T-cell (primary cell): ENCODE data around the gene TEX2. TPM values are rescaled to one million over a fixed set of nuclear protein-coding genes. Genes with fewer than 3 reads are reported as not detected.
"Not testable (repeated sequence)": the region's sequence is repeated elsewhere in the genome, so short reads cannot be mapped to it uniquely, and the experiment has no call there.

Experiments used
- ATAC-seq, 4 experiments: fragments of 200-7000 bp in 3 of 4; fragments of 150-1000 bp in 1 of 4; cut with Tn5 transposase; replicated peaks in 1 of 4; 1 replicate in 3 of 4; 2 replicates in 1 of 4; pipeline ENCODE4 v1.10.0; 2021; ENCODE audit warnings: moderate library complexity in 3 of 4, mild to moderate bottlenecking in 2 of 4, moderate number of reproducible peaks in 1 of 4
- CTCF ChIA-PET, 2 donors: fragments of 300-600 bp; sonication (Branson Sonifier 250); formaldehyde crosslinking; loops; one replicate each; lab custom pipeline; 2022; ENCODE audit warnings: antibody characterized with exemption in 2 of 2; lab: Charles Lee
- POLR2A ChIA-PET, 2 donors: fragments of 300-600 bp; sonication (Branson Sonifier 250); formaldehyde crosslinking; loops; one replicate each; lab custom pipeline; 2022; ENCODE audit warnings: antibody characterized with exemption in 2 of 2; lab: Charles Lee
- DNase-seq, 35 experiments: peaks; one replicate each; pipeline versions ENCODE4 v3.0.0 to v3.0.0-alpha.2; 2013 to 2023
- H3K27ac ChIP-seq: one replicate; pipeline ENCODE4 v1.5.1; 2013; ENCODE audit warnings: low read length
- H3K27me3 ChIP-seq, 2 experiments: replicated peaks in 1 of 2; 1 replicate in 1 of 2; 2 replicates in 1 of 2; pipeline versions ENCODE4 v1.6.1 to v1.7.0; 2013; ENCODE audit warnings: low read length in 1 of 2, mixed read lengths in 1 of 2; ENCODE audit not compliant: control insufficient read depth in 2 of 2, insufficient read depth in 2 of 2; ENCODE audit errors: extremely low read depth in 1 of 2
- H3K36me3 ChIP-seq, 2 donors: 1 replicate in 1 of 2; 2 replicates in 1 of 2; pipeline versions ENCODE4 v1.6.1 to v1.7.0; 2013; ENCODE audit warnings: low read length in 1 of 2; ENCODE audit not compliant: control insufficient read depth in 2 of 2, insufficient read depth in 1 of 2; ENCODE audit errors: extremely low read depth in 1 of 2
- H3K4me1 ChIP-seq, 2 experiments: 1 replicate in 1 of 2; 2 replicates in 1 of 2; pipeline versions ENCODE4 v1.6.1 to v1.7.0; 2013; ENCODE audit warnings: low read length in 2 of 2, mixed read lengths in 1 of 2; ENCODE audit not compliant: insufficient read depth in 2 of 2, control insufficient read depth in 1 of 2; ENCODE audit errors: extremely low read depth in 1 of 2
- H3K4me3 ChIP-seq, 2 donors: 1 replicate in 1 of 2; 2 replicates in 1 of 2; pipeline versions ENCODE4 v1.5.1 to v1.7.0; 2013; ENCODE audit warnings: mild to moderate bottlenecking in 2 of 2, low read length in 1 of 2, moderate library complexity in 1 of 2; ENCODE audit not compliant: control insufficient read depth in 1 of 2; ENCODE audit errors: extremely low read depth in 1 of 2
- H3K9me3 ChIP-seq: 2 replicates; pipeline ENCODE4 v1.7.0; 2013
- H3K27ac Mint-ChIP-seq, 2 donors: one replicate each; pipeline ENCODE4 v1.8.0; 2020 to 2021; ENCODE audit warnings: mild to moderate bottlenecking in 2 of 2, mixed read lengths in 2 of 2
- H3K27me3 Mint-ChIP-seq, 2 donors: one replicate each; pipeline ENCODE4 v1.8.0; 2021 to 2022; ENCODE audit warnings: mixed read lengths in 2 of 2
- H3K36me3 Mint-ChIP-seq: one replicate; pipeline ENCODE4 v1.8.0; 2021; ENCODE audit warnings: mixed read lengths
- H3K4me1 Mint-ChIP-seq, 3 donors: one replicate each; pipeline ENCODE4 v1.8.0; 2020 to 2022; ENCODE audit warnings: mixed read lengths in 3 of 3, mild to moderate bottlenecking in 1 of 3
- H3K4me3 Mint-ChIP-seq, 3 donors: one replicate each; pipeline ENCODE4 v1.8.0; 2020 to 2022; ENCODE audit warnings: mild to moderate bottlenecking in 3 of 3, mixed read lengths in 3 of 3, moderate library complexity in 3 of 3
- H3K9me3 Mint-ChIP-seq, 3 donors: one replicate each; pipeline ENCODE4 v1.8.0; 2020 to 2022; ENCODE audit warnings: mixed read lengths in 3 of 3
- WGBS: methylation state at CpG from one replicate; pipeline ENCODE4 v1.1.5; 2013; ENCODE audit warnings: missing lambda C conversion rate; ENCODE audit not compliant: insufficient coverage; 5-methylcytosine and 5-hydroxymethylcytosine counted together
- total RNA-seq, 35 experiments: library from RNA in 6 of 35; stranded (reverse) in 6 of 35; fragments of 120-200 nt in 1 of 35; gene quantifications; one replicate each; pipeline versions ENCODE4 v1.2.1 to v1.2.4 and lab custom pipeline; 2013 to 2026

The TEX2 gene
- total RNA-seq, 5 donors from 2014 or later (not counting 1 experiment from before 2014, with no cell fraction given) = 12.5 to 16.4 (median 14.8) TPM

DNA sequence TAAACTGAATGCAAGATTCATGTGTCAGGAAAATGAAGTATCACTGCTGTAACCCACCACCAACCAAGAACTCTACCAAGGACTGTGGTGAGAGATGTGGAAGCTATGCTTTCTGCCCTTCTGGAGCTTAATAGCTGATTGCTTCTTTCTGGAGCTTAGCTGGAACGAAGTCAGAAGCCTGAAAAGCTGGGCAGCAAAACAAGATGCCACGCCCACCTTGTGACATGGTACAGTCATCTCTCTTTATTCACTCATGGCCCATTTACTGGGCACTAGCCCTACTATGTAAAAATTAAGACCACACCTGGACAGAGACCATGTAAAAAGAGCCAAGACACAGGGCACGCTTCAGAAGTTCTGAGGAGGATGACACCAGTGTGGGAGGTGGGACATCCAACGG lies 48.1 kb downstream of the TEX2 start:
- no peak overlapping the region for H3K27ac ChIP-seq
- H3K27me3 ChIP-seq = no peaks in the 10 kb centered on the region
- Mint-ChIP-seq H3K27me3 (no peaks in the 10 kb centered on the region), H3K4me3 (no peak overlapping the region), H3K9me3 (no peaks in the 10 kb centered on the region), H3K4me1 (peaks cover 24 to 43% (median 33%) of the 10 kb centered on the region in 3 donors), H3K36me3 (peaks cover 27% of the 10 kb centered on the region), H3K27ac (no peak overlapping the region)
- H3K4me1 ChIP-seq = peaks cover 11 to 26% of the 10 kb centered on the region in 2 experiments
- DNase-seq = no peak
- H3K36me3 ChIP-seq = peaks cover 4 to 23% of the 10 kb centered on the region in 2 donors
- no peak overlapping the region for H3K4me3 ChIP-seq
- 97% methylated on average over 4 of the region's 4 CpGs for WGBS
- no peaks in the 10 kb centered on the region for H3K9me3 ChIP-seq
- ATAC-seq = no peak
- ChIA-PET CTCF (no interaction called here), POLR2A (no interaction called here)

DNA sequence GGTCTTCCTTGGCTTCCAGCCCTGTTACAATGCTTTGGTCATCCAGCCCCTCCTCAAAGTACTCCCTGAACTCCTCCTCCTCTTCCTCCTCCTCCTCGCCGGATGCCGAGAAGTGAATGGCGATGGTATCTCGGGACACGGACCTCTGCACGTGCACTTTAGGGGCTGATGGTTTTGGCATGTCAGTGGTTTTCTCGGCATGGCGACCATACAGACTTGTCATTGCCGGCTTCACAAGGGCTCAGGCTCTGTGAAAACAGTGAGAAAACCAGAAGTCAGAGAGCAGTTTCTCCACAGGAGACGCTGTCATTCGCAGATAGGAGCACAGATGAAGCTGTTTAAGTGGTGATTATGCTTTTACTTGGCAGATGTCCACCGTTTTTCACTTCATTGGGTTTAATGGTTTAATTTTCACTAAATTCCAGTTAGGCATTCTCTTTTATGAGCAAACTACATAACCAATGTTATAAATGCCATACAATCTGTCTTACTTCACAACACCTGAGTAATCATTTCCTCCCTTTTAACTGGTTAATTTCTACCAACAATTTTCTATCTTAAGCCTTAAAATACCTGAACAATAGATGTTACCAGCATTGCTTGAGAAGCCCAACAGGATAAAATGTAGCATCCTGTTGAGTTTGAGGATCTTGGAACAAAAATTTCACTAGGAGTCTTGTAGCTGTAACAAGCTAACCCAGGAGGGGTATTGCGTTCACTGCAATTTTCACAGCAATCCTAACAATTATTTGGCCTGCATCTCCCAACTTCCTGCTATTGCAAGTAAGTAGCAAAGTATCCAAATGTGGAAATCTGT lies 48.9 kb downstream of the TEX2 start:
- DNase-seq (no peak), ATAC-seq (no peak)
- H3K4me3 ChIP-seq = no peak overlapping the region
- H3K9me3 ChIP-seq = no peaks in the 10 kb centered on the region
- no peak overlapping the region for H3K27ac ChIP-seq
- H3K36me3 ChIP-seq = peaks cover 4 to 23% of the 10 kb centered on the region in 2 donors
- H3K4me1 ChIP-seq = peaks cover 11 to 26% of the 10 kb centered on the region in 2 experiments
- no peaks in the 10 kb centered on the region for H3K27me3 ChIP-seq
- ChIA-PET CTCF (interaction anchor here in 1 of 2 donors (0.6 kb wide), 1 partner anchor 195 kb away, joined by 5 read pairs; no protein-coding TSS in a partner anchor), POLR2A (interaction anchor here in 1 of 2 donors (0.6 kb wide), 1 partner anchor 20 kb away, joined by 3 read pairs; no protein-coding TSS in a partner anchor)
- 98% methylated on average over 7 of the region's 14 CpGs for WGBS
- Mint-ChIP-seq H3K36me3 (peaks cover 33% of the 10 kb centered on the region), H3K27me3 (no peaks in the 10 kb centered on the region), H3K4me3 (no peak overlapping the region), H3K4me1 (peaks cover 19 to 39% (median 34%) of the 10 kb centered on the region in 3 donors), H3K9me3 (no peaks in the 10 kb centered on the region), H3K27ac (no peak overlapping the region)

DNA sequence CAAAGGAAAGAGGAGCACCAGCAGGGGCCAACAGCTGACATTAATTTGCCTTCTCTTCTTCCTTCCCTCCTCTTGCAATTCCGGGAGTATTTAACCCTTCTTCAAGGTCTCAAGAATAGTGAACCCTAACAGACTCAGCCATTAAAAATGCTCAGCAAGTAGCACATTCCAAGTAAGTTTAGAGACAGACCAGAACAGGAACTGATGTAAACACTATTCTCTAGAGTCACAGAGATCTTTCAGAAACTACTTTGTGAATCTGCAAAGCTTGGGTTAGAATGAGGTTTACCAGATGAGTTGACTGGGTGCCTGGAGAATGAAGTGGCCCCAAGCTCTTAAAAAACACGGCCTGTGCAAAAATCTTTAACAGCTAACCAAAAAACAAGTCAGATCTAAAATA lies 50.9 kb downstream of the TEX2 start:
- H3K4me3 Mint-ChIP-seq = no peak overlapping the region

DNA sequence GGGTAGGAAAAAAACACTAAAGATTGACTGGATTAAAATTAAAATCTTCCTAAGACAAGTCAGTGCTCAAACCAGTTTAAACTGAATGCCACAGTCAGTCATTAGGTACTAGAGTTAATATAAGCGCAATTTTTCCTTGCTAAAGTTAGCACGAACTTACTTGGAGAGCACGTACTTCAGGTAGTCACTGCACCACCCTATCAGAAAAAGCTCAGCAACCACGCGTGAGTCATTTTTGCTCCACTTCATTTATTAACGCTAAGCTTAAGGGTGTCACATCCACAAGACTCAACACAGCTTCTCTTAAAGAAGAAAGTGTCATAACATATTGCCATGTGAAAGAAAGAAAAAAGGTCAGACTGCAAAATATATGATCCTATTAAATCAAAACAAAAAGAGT lies 53.1 kb downstream of the TEX2 start:
- ChIA-PET CTCF (interaction anchor here (0.6 to 0.7 kb wide), 4 partner anchors 30 to 918 kb away, joined by 3 to 6 read pairs (median 4); no protein-coding TSS in a partner anchor), POLR2A (interaction anchor here (0.6 to 1.2 kb wide), 2 partner anchors 14 to 19 kb away, joined by 3 to 11 read pairs; no protein-coding TSS in a partner anchor)
- no peak for ATAC-seq

More for the DNA sequence above, 50.9 kb downstream of the TEX2 start:
- no peak overlapping the region for H3K27ac Mint-ChIP-seq
- WGBS = 75% methylated on average over 1 of the region's 2 CpGs
- Histone ChIP-seq H3K27ac (no peak overlapping the region), H3K9me3 (no peaks in the 10 kb centered on the region), H3K4me1 (peaks cover 4 to 8% of the 10 kb centered on the region in 2 experiments), H3K36me3 (peaks cover 4 to 23% of the 10 kb centered on the region in 2 donors), H3K27me3 (no peaks in the 10 kb centered on the region), H3K4me3 (no peak overlapping the region)
- H3K36me3 Mint-ChIP-seq = peaks cover 42% of the 10 kb centered on the region
- CTCF ChIA-PET = no interaction called here
- POLR2A ChIA-PET = no interaction called here
- no peak for ATAC-seq
- H3K4me1 Mint-ChIP-seq = peaks cover 7 to 24% (median 21%) of the 10 kb centered on the region in 3 donors
- H3K27me3 Mint-ChIP-seq = no peaks in the 10 kb centered on the region
- H3K9me3 Mint-ChIP-seq = no peaks in the 10 kb centered on the region
- no peak for DNase-seq

DNA sequence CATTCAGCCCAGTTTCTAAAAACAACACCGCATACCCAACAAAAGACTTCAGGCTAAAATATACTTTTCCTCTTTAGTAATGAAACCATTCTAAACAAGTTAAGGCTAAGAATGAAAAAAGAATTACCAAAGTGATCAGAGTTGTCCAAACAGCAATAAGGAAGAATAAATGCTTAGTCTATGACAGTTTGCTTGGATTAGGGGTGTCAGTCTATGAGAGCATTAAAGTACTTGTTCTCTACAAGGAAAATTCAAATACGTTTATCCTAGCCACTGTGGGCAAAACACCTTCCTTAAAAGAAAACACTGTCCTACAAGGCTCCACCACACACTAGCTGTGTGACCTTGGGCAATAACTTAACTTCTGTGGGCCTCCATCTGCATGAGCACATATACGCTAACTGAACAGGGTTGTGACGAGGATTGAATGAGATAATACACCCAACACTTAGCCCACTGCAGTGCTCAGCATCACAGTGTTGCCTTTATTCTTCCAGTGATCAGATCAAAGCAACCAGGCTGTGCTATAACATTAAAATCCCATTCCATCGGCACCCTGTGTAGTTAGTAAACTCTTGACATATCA lies 53.6 kb downstream of the TEX2 start:
- ChIA-PET CTCF (no interaction called here), POLR2A (no interaction called here)
- Mint-ChIP-seq H3K36me3 (peaks cover 41% of the 10 kb centered on the region), H3K27me3 (no peaks in the 10 kb centered on the region), H3K9me3 (no peaks in the 10 kb centered on the region), H3K27ac (no peak overlapping the region), H3K4me3 (no peak overlapping the region), H3K4me1 (peaks cover 9 to 23% (median 12%) of the 10 kb centered on the region in 3 donors)
- Histone ChIP-seq H3K36me3 (peaks cover 4 to 23% of the 10 kb centered on the region in 2 donors), H3K27me3 (no peaks in the 10 kb centered on the region), H3K4me1 (no peaks in the 10 kb centered on the region), H3K4me3 (no peak overlapping the region), H3K9me3 (no peaks in the 10 kb centered on the region), H3K27ac (no peak overlapping the region)
- WGBS = 100% methylated on average over 2 of the region's 5 CpGs
- ATAC-seq (no peak), DNase-seq (no peak)

More for the DNA sequence above, 53.1 kb downstream of the TEX2 start:
- H3K27me3 ChIP-seq = no peaks in the 10 kb centered on the region
- H3K36me3 Mint-ChIP-seq = peaks cover 41% of the 10 kb centered on the region
- H3K4me1 ChIP-seq = no peaks in the 10 kb centered on the region
- WGBS = 80% methylated on average over 3 of the region's 6 CpGs
- no peak overlapping the region for H3K4me3 Mint-ChIP-seq
- H3K27ac Mint-ChIP-seq = no peak overlapping the region
- H3K4me1 Mint-ChIP-seq = peaks cover 11 to 23% (median 12%) of the 10 kb centered on the region in 3 donors
- DNase-seq = no peak
- no peaks in the 10 kb centered on the region for H3K27me3 Mint-ChIP-seq
- H3K9me3 ChIP-seq = no peaks in the 10 kb centered on the region
- H3K36me3 ChIP-seq = peaks cover 4 to 23% of the 10 kb centered on the region in 2 donors
- no peaks in the 10 kb centered on the region for H3K9me3 Mint-ChIP-seq
- H3K27ac ChIP-seq = no peak overlapping the region
- no peak overlapping the region for H3K4me3 ChIP-seq

DNA sequence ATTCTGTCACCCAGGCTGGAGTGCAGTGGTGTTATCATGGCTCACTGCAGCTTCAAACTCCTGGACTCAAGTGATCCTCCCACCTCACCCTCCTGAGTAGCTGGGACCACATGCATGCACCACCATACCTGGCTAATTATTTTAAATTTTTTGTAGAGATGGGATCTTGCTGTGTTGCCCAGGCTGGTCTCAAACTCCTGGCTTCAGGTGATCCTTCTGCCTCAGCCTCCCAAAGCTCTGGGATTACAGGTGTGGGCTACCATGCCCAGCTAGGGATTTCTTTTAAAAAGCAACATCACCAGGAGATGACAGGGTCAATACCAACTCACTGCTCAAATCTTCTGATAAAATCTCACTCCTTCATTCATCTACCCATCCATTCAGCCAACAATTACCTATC lies 54.4 kb downstream of the TEX2 start:
- H3K4me1 ChIP-seq, H3K27me3 Mint-ChIP-seq, H3K27ac ChIP-seq, H3K4me3 Mint-ChIP-seq, H3K27ac Mint-ChIP-seq, ATAC-seq, H3K4me3 ChIP-seq, H3K9me3 ChIP-seq, DNase-seq, H3K27me3 ChIP-seq, H3K9me3 Mint-ChIP-seq: not testable (repeated sequence)
- ChIA-PET POLR2A (interaction anchor here in 1 of 2 donors (0.6 kb wide), 1 partner anchor 338 kb away, joined by 3 read pairs; no protein-coding TSS in a partner anchor), CTCF (interaction anchor here in 1 of 2 donors (0.9 kb wide), 1 partner anchor 25 kb away, joined by 3 read pairs; no protein-coding TSS in a partner anchor)
- Mint-ChIP-seq H3K4me1 (peaks cover 9 to 24% (median 12%) of the 10 kb centered on the region in 3 donors), H3K36me3 (peaks cover 36% of the 10 kb centered on the region)
- H3K36me3 ChIP-seq = peaks cover 0 to 19% of the 10 kb centered on the region in 2 donors
